ENCODE results near the gene ASCL4. TPM values are rescaled to one million over a fixed set of nuclear protein-coding genes. Genes with fewer than 3 reads are reported as not detected.

Gene ASCL4
- total RNA-seq, 1 donor from 2014 or later, result 0.16 TPM

- H3K36me3 Mint-ChIP-seq, result peaks cover 8% of the 10 kb centered on the region
These were observed 14.2 kb upstream of the ASCL4 start for GRCh38 chr12:107760207-107760808.

GRCh38 chr12:107760809-107761501 lies 13.5 kb upstream of the ASCL4 start, which contains the start of gene PRDM4:
PRDM4 (minus strand) TSS chr12:107761137; CDS start chr12:107760515, 622 bp downstream.
- H3K4me3 Mint-ChIP-seq, result peak within 1 kb of the TSS; percentile 89
- TF ChIP-seq CTCF (IDR thresholded peaks at IDR 0.05; ENCODE audit: unreplicated experiment), result peak; percentile 28
- peak within 1 kb of the TSS; percentile 94 for H3K27ac Mint-ChIP-seq
- no peaks in the 10 kb centered on the region for H3K9me3 Mint-ChIP-seq
- H3K27me3 Mint-ChIP-seq (ENCODE audit: low read depth), result peaks cover 4% of the 10 kb centered on the region
- peaks cover 8% of the 10 kb centered on the region for H3K36me3 Mint-ChIP-seq
- peak; percentile 94 to 95 for DNase-seq (ENCODE audit: low spot score in 2 of 2, unreplicated experiment in 2 of 2)
- H3K4me1 Mint-ChIP-seq, result peaks cover 21% of the 10 kb centered on the region

More at GRCh38 chr12:107760207-107760808, 14.2 kb upstream of the ASCL4 start:
- H3K4me3 Mint-ChIP-seq, result peak overlapping the region; percentile 89
- peaks cover 4% of the 10 kb centered on the region for H3K27me3 Mint-ChIP-seq (ENCODE audit: low read depth)
- no peak for TF ChIP-seq CTCF (IDR thresholded peaks at IDR 0.05; ENCODE audit: unreplicated experiment)
- H3K27ac Mint-ChIP-seq, result peak overlapping the region; percentile 94
- H3K4me1 Mint-ChIP-seq, result peaks cover 21% of the 10 kb centered on the region
- H3K9me3 Mint-ChIP-seq, result no peaks in the 10 kb centered on the region
- DNase-seq (ENCODE audit: low spot score in 2 of 2, unreplicated experiment in 2 of 2), result peak in 1 of 2 experiments; percentile 51

GRCh38 chr12:107761502-107761904 lies 13.0 kb upstream of the ASCL4 start:
- H3K27me3 Mint-ChIP-seq (ENCODE audit: low read depth), result peaks cover 4% of the 10 kb centered on the region
- TF ChIP-seq CTCF (IDR thresholded peaks at IDR 0.05; ENCODE audit: unreplicated experiment), result no peak
- no peak for DNase-seq (ENCODE audit: low spot score in 2 of 2, unreplicated experiment in 2 of 2)
- H3K27ac Mint-ChIP-seq, result peak overlapping the region; percentile 77
- H3K9me3 Mint-ChIP-seq, result no peaks in the 10 kb centered on the region
- H3K4me1 Mint-ChIP-seq, result peaks cover 21% of the 10 kb centered on the region
- H3K4me3 Mint-ChIP-seq, result peak overlapping the region; percentile 82
- peaks cover 6% of the 10 kb centered on the region for H3K36me3 Mint-ChIP-seq

- peaks cover 4% of the 10 kb centered on the region for H3K27me3 Mint-ChIP-seq (ENCODE audit: low read depth)
- no peak for TF ChIP-seq CTCF (IDR thresholded peaks at IDR 0.05; ENCODE audit: unreplicated experiment)
- H3K4me1 Mint-ChIP-seq, result peaks cover 26% of the 10 kb centered on the region
- no peak for DNase-seq (ENCODE audit: low spot score in 2 of 2, unreplicated experiment in 2 of 2)
- H3K4me3 Mint-ChIP-seq, result no peak overlapping the region
- no peaks in the 10 kb centered on the region for H3K36me3 Mint-ChIP-seq
- no peak overlapping the region for H3K27ac Mint-ChIP-seq
- H3K9me3 Mint-ChIP-seq, result no peaks in the 10 kb centered on the region
These were observed 11.6 kb upstream of the ASCL4 start for GRCh38 chr12:107762874-107763273.

- no peak for DNase-seq (ENCODE audit: low spot score in 2 of 2, unreplicated experiment in 2 of 2)
- no peaks in the 10 kb centered on the region for H3K36me3 Mint-ChIP-seq
- peaks cover 19% of the 10 kb centered on the region for H3K4me1 Mint-ChIP-seq
- no peaks in the 10 kb centered on the region for H3K9me3 Mint-ChIP-seq
- H3K4me3 Mint-ChIP-seq, result no peak overlapping the region
- H3K27ac Mint-ChIP-seq, result no peak overlapping the region
- TF ChIP-seq CTCF (IDR thresholded peaks at IDR 0.05; ENCODE audit: unreplicated experiment), result no peak
- peaks cover 4% of the 10 kb centered on the region for H3K27me3 Mint-ChIP-seq (ENCODE audit: low read depth)
These were observed 9.9 kb upstream of the ASCL4 start for GRCh38 chr12:107764626-107765025.

All from mesothelial cell of epicardium (in vitro differentiated cells).